Breast epithelium (tissue), 4 donors: ENCODE data around the gene PLEKHF1. TPM values are rescaled to one million over a fixed set of nuclear protein-coding genes. Genes with fewer than 3 reads are reported as not detected.

ENCODE experiments used
- DNase-seq, 2 donors: peaks; one replicate each; pipeline ENCODE4 v3.0.0-alpha.2; 2019; ENCODE audit warnings: low spot score in 2 of 2
- H3K27ac ChIP-seq, 2 donors: fragments of 200-600 bp; sonication (generic) in 1 of 2; one replicate each; pipeline ENCODE4 v1.5.1; 2016 to 2019; ENCODE audit warnings: mild to moderate bottlenecking in 1 of 2
- H3K27me3 ChIP-seq, 2 donors: fragments of 200-600 bp; sonication (generic) in 1 of 2; one replicate each; pipeline versions ENCODE4 v1.5.1 to v1.6.0; 2017 to 2019; ENCODE audit warnings: control low read depth in 1 of 2, mild to moderate bottlenecking in 1 of 2
- H3K36me3 ChIP-seq: fragments of 200-600 bp; one replicate; pipeline ENCODE4 v1.5.1; 2019
- H3K4me1 ChIP-seq, 2 donors: fragments of 200-600 bp; sonication (generic); one replicate each; pipeline ENCODE4 v1.5.1; 2016 to 2019; ENCODE audit warnings: control low read depth in 1 of 2
- H3K4me3 ChIP-seq, 3 donors: fragments of 200-600 bp; sonication (generic); 1 replicate in 2 of 3; 2 replicates in 1 of 3; pipeline ENCODE4 v1.5.1; 2016 to 2019; ENCODE audit warnings: mild to moderate bottlenecking in 3 of 3, moderate library complexity in 2 of 3
- H3K9me3 ChIP-seq, 2 donors: fragments of 200-600 bp; sonication (generic) in 1 of 2; one replicate each; pipeline ENCODE4 v1.5.1; 2016 to 2019; ENCODE audit warnings: control low read depth in 1 of 2
- CTCF ChIP-seq, 3 donors: fragments of 450-650 bp; IDR thresholded peaks; one replicate each; pipeline ENCODE4 v1.5.1; 2016 to 2017; ENCODE audit warnings: antibody characterized with exemption in 3 of 3, mild to moderate bottlenecking in 3 of 3, moderate library complexity in 3 of 3
- POLR2A ChIP-seq: fragments of 450-650 bp; IDR thresholded peaks from one replicate; pipeline ENCODE4 v1.6.1; 2016; ENCODE audit warnings: antibody characterized with exemption, mild to moderate bottlenecking, moderate library complexity
- POLR2AphosphoS5 ChIP-seq, 3 donors: sonication (generic); formaldehyde crosslinking; IDR thresholded peaks; one replicate each; pipeline ENCODE4 v1.6.1; 2017; ENCODE audit warnings: antibody characterized with exemption in 3 of 3
- intact Hi-C: fragments of 100-400 bp; cut with DNase I; formaldehyde crosslinking; loops from one replicate; pipeline ENCODE4 v1.15.1; 2023; ENCODE audit warnings: low total_unique reads
- total RNA-seq, 3 donors: library from RNA; depleted of rRNA; stranded (reverse); fragments of >200 nt; gene quantifications; one replicate each; pipeline ENCODE4 v1.1.0, GENCODE V29; 2016

The PLEKHF1 gene
- total RNA-seq, 3 donors from 2014 or later: 29.8 to 71.4 (median 58.7) TPM

GRCh38 chr19:29697523-29698261 lies 32.4 kb downstream of the PLEKHF1 start:
- Histone ChIP-seq H3K4me1 (no peaks in the 10 kb centered on the region), H3K27me3 (no peaks in the 10 kb centered on the region), H3K36me3 (no peaks in the 10 kb centered on the region), H3K9me3 (no peaks in the 10 kb centered on the region), H3K27ac (no peak overlapping the region), H3K4me3 (no peak overlapping the region)
- intact Hi-C loops: no loop called here
- DNase-seq: no peak
- TF ChIP-seq POLR2A (no peak), POLR2AphosphoS5 (IDR thresholded peaks at IDR 0.05) (no peak), CTCF (IDR thresholded peaks at IDR 0.05) (no peak)

- intact Hi-C loops: no loop called here
- Histone ChIP-seq H3K4me3 (no peak overlapping the region), H3K27ac (no peak overlapping the region), H3K4me1 (no peaks in the 10 kb centered on the region), H3K9me3 (no peaks in the 10 kb centered on the region), H3K36me3 (no peaks in the 10 kb centered on the region), H3K27me3 (no peaks in the 10 kb centered on the region)
- TF ChIP-seq POLR2A: no peak
- no peak for TF ChIP-seq CTCF (IDR thresholded peaks at IDR 0.05)
- no peak for TF ChIP-seq POLR2AphosphoS5 (IDR thresholded peaks at IDR 0.05)
- DNase-seq: no peak
These were observed 34.6 kb downstream of the PLEKHF1 start for GRCh38 chr19:29699861-29700260.

- TF ChIP-seq CTCF (IDR thresholded peaks at IDR 0.05) (no peak), POLR2AphosphoS5 (IDR thresholded peaks at IDR 0.05) (no peak), POLR2A (no peak)
- Histone ChIP-seq H3K9me3 (no peaks in the 10 kb centered on the region), H3K4me1 (no peaks in the 10 kb centered on the region), H3K27me3 (no peaks in the 10 kb centered on the region), H3K36me3 (no peaks in the 10 kb centered on the region), H3K27ac (no peak overlapping the region), H3K4me3 (no peak overlapping the region)
- intact Hi-C loops: no loop called here
- no peak for DNase-seq
These were observed 35.2 kb downstream of the PLEKHF1 start for GRCh38 chr19:29700498-29700897.

- intact Hi-C loops: no loop called here
- DNase-seq: no peak
- no peaks in the 10 kb centered on the region for H3K27me3 ChIP-seq
- H3K4me3 ChIP-seq: no peak overlapping the region
- no peaks in the 10 kb centered on the region for H3K9me3 ChIP-seq
- H3K36me3 ChIP-seq: no peaks in the 10 kb centered on the region
- TF ChIP-seq CTCF (IDR thresholded peaks at IDR 0.05) (no peak), POLR2A (no peak)
- no peaks in the 10 kb centered on the region for H3K4me1 ChIP-seq
- no peak overlapping the region for H3K27ac ChIP-seq
These were observed 37.1 kb downstream of the PLEKHF1 start for GRCh38 chr19:29702161-29702962.

- H3K36me3 ChIP-seq: no peaks in the 10 kb centered on the region
- TF ChIP-seq POLR2A: no peak
- TF ChIP-seq CTCF (IDR thresholded peaks at IDR 0.05): no peak
- no peak for TF ChIP-seq POLR2AphosphoS5 (IDR thresholded peaks at IDR 0.05)
These were observed 37.7 kb downstream of the PLEKHF1 start for GRCh38 chr19:29702963-29703320.

More at GRCh38 chr19:29702963-29703320, 37.7 kb downstream of the PLEKHF1 start:
- Histone ChIP-seq H3K4me1 (no peaks in the 10 kb centered on the region), H3K27ac (no peak overlapping the region), H3K4me3 (no peak overlapping the region), H3K9me3 (no peaks in the 10 kb centered on the region), H3K27me3 (no peaks in the 10 kb centered on the region)
- no peak for DNase-seq
- intact Hi-C loops: no loop called here
